Measurements from ENCODE around the gene RNPS1.

RNPS1 gene

GRCh38 chr16:2226918-2227317, 41.0 kb downstream of the RNPS1 start:
- no peak for TF ChIP-seq CTCF (IDR thresholded peaks at IDR 0.05; ENCODE audit: extremely low read depth, insufficient read depth, missing control alignments)
- in situ Hi-C loops (cut with MboI; ENCODE audit: low pct_unique_long_range_greater_than_20kb, low sequenced_read_pairs, unreplicated experiment), result no loop called here

GRCh38 chr16:2226245-2226793, 41.6 kb downstream of the RNPS1 start:
- no peak for DNase-seq (ENCODE audit: low spot score)
- no peak for TF ChIP-seq CTCF (IDR thresholded peaks at IDR 0.05; ENCODE audit: extremely low read depth, insufficient read depth, missing control alignments)
- in situ Hi-C loops (cut with MboI; ENCODE audit: low pct_unique_long_range_greater_than_20kb, low sequenced_read_pairs, unreplicated experiment), result no loop called here

More at GRCh38 chr16:2226918-2227317, 41.0 kb downstream of the RNPS1 start:
- DNase-seq (ENCODE audit: low spot score), result no peak

- in situ Hi-C loops (cut with MboI; ENCODE audit: low pct_unique_long_range_greater_than_20kb, low sequenced_read_pairs, unreplicated experiment), result no loop called here
- DNase-seq (ENCODE audit: low spot score), result peak; percentile 69
- TF ChIP-seq CTCF (IDR thresholded peaks at IDR 0.05; ENCODE audit: extremely low read depth, insufficient read depth, missing control alignments), result peak; percentile 19
These were observed 43.9 kb downstream of the RNPS1 start for GRCh38 chr16:2223942-2224486.

- no peak for TF ChIP-seq CTCF (IDR thresholded peaks at IDR 0.05; ENCODE audit: extremely low read depth, insufficient read depth, missing control alignments)
- in situ Hi-C loops (cut with MboI; ENCODE audit: low pct_unique_long_range_greater_than_20kb, low sequenced_read_pairs, unreplicated experiment), result no loop called here
- DNase-seq (ENCODE audit: low spot score), result peak; percentile 100
These were observed 44.5 kb downstream of the RNPS1 start, which contains the start of gene E4F1 for GRCh38 chr16:2223221-2223941. Gene E4F1 (plus strand): TSS chr16:2223591. CDS start chr16:2223614, 23 bp downstream.

GRCh38 chr16:2216330-2216729, 51.6 kb downstream of the RNPS1 start:
- no peak for DNase-seq (ENCODE audit: low spot score)
- in situ Hi-C loops (cut with MboI; ENCODE audit: low pct_unique_long_range_greater_than_20kb, low sequenced_read_pairs, unreplicated experiment), result no loop called here
- TF ChIP-seq CTCF (IDR thresholded peaks at IDR 0.05; ENCODE audit: extremely low read depth, insufficient read depth, missing control alignments), result no peak

GRCh38 chr16:2214719-2214968, 53.3 kb downstream of the RNPS1 start, which contains the start of gene PGP:
Gene PGP (minus strand): TSS chr16:2214840. CDS start chr16:2214777, 63 bp downstream.
- no peak for TF ChIP-seq CTCF (IDR thresholded peaks at IDR 0.05; ENCODE audit: extremely low read depth, insufficient read depth, missing control alignments)
- in situ Hi-C loops (cut with MboI; ENCODE audit: low pct_unique_long_range_greater_than_20kb, low sequenced_read_pairs, unreplicated experiment), result no loop called here

More at GRCh38 chr16:2214719-2214968, 53.3 kb downstream of the RNPS1 start, which contains the start of gene PGP:
- DNase-seq (ENCODE audit: low spot score), result no peak
